ENCODE data around the gene MFNG.
"Not testable (repeated sequence)": the region's sequence is repeated elsewhere in the genome, so short reads cannot be mapped to it uniquely, and the experiment has no call there.

Gene MFNG

GRCh38 chr22:37472418-37473006, 13.7 kb downstream of the MFNG start:
- no peak for DNase-seq (ENCODE audit: low spot score)

GRCh38 chr22:37471727-37472417, 14.3 kb downstream of the MFNG start:
- no peak for DNase-seq (ENCODE audit: low spot score)

GRCh38 chr22:37470087-37470445, 16.1 kb downstream of the MFNG start:
- no peak for DNase-seq (ENCODE audit: low spot score)

GRCh38 chr22:37469416-37470086, 16.6 kb downstream of the MFNG start:
- no peak for DNase-seq (ENCODE audit: low spot score)

- not testable (repeated sequence) for DNase-seq (ENCODE audit: low spot score)
These were observed 17.9 kb downstream of the MFNG start for GRCh38 chr22:37468201-37468695.

GRCh38 chr22:37467391-37467955, 18.7 kb downstream of the MFNG start:
- no peak for DNase-seq (ENCODE audit: low spot score)

GRCh38 chr22:37464181-37464580, 22.0 kb downstream of the MFNG start:
- no peak for DNase-seq (ENCODE audit: low spot score)

- no peak for DNase-seq (ENCODE audit: low spot score)
These were observed 23.2 kb downstream of the MFNG start for GRCh38 chr22:37462983-37463382.

- no peak for DNase-seq (ENCODE audit: low spot score)
These were observed 23.7 kb downstream of the MFNG start for GRCh38 chr22:37462436-37462835.

- no peak for DNase-seq (ENCODE audit: low spot score)
These were observed 24.2 kb downstream of the MFNG start for GRCh38 chr22:37461961-37462360.

- no peak for DNase-seq (ENCODE audit: low spot score)
These were observed 25.5 kb downstream of the MFNG start for GRCh38 chr22:37460684-37461083.

- DNase-seq (ENCODE audit: low spot score) = no peak
These were observed 27.0 kb downstream of the MFNG start for GRCh38 chr22:37459206-37459605.

- DNase-seq (ENCODE audit: low spot score) = peak; percentile 61
These were observed 28.9 kb downstream of the MFNG start for GRCh38 chr22:37457093-37457893.

- no peak for DNase-seq (ENCODE audit: low spot score)
These were observed 29.8 kb downstream of the MFNG start for GRCh38 chr22:37456346-37456745.

GRCh38 chr22:37455896-37456295, 30.3 kb downstream of the MFNG start:
- DNase-seq (ENCODE audit: low spot score) = no peak

GRCh38 chr22:37454857-37455686, 31.1 kb downstream of the MFNG start:
- DNase-seq (ENCODE audit: low spot score) = no peak

GRCh38 chr22:37453696-37454095, 32.5 kb downstream of the MFNG start:
- no peak for DNase-seq (ENCODE audit: low spot score)

- DNase-seq (ENCODE audit: low spot score) = no peak
These were observed 35.0 kb downstream of the MFNG start for GRCh38 chr22:37451218-37451617.

GRCh38 chr22:37449331-37450001, 36.7 kb downstream of the MFNG start:
- no peak for DNase-seq (ENCODE audit: low spot score)

GRCh38 chr22:37448516-37449127, 37.6 kb downstream of the MFNG start:
- peak; percentile 29 for DNase-seq (ENCODE audit: low spot score)

All from Ammon's horn (tissue), 1 donor.